ENCODE data around the gene C19orf85. TPM values are rescaled to one million over a fixed set of nuclear protein-coding genes. Genes with fewer than 3 reads are reported as not detected.

Gene C19orf85
- total RNA-seq, 1 donor from 2014 or later = not detected

- Histone ChIP-seq H3K4me3 (no peak overlapping the region), H3K27ac (peak overlapping the region; percentile 96), H3K9me3 (no peaks in the 10 kb centered on the region), H3K27me3 (no peaks in the 10 kb centered on the region), H3K4me1 (peaks cover 60% of the 10 kb centered on the region), H3K36me3 (no peaks in the 10 kb centered on the region)
- no peak for TF ChIP-seq POLR2A (IDR thresholded peaks at IDR 0.05)
- TF ChIP-seq, protein P1, sequence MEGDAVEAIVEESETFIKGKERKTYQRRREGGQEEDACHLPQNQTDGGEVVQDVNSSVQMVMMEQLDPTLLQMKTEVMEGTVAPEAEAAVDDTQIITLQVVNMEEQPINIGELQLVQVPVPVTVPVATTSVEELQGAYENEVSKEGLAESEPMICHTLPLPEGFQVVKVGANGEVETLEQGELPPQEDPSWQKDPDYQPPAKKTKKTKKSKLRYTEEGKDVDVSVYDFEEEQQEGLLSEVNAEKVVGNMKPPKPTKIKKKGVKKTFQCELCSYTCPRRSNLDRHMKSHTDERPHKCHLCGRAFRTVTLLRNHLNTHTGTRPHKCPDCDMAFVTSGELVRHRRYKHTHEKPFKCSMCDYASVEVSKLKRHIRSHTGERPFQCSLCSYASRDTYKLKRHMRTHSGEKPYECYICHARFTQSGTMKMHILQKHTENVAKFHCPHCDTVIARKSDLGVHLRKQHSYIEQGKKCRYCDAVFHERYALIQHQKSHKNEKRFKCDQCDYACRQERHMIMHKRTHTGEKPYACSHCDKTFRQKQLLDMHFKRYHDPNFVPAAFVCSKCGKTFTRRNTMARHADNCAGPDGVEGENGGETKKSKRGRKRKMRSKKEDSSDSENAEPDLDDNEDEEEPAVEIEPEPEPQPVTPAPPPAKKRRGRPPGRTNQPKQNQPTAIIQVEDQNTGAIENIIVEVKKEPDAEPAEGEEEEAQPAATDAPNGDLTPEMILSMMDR (IDR thresholded peaks at IDR 0.05) = no peak
- TF ChIP-seq POLR2AphosphoS5 (IDR thresholded peaks at IDR 0.05; ENCODE audit: insufficient read depth in 1 of 2, low read depth in 1 of 2) = no peak
- DNase-seq (ENCODE audit: extremely low spot score in 2 of 2) = no peak
- intact Hi-C loops (cut with DNase I) = no loop called here
Measured at GRCh38 chr19:55492362-55492944, 27.9 kb upstream of the C19orf85 start.

DNA sequence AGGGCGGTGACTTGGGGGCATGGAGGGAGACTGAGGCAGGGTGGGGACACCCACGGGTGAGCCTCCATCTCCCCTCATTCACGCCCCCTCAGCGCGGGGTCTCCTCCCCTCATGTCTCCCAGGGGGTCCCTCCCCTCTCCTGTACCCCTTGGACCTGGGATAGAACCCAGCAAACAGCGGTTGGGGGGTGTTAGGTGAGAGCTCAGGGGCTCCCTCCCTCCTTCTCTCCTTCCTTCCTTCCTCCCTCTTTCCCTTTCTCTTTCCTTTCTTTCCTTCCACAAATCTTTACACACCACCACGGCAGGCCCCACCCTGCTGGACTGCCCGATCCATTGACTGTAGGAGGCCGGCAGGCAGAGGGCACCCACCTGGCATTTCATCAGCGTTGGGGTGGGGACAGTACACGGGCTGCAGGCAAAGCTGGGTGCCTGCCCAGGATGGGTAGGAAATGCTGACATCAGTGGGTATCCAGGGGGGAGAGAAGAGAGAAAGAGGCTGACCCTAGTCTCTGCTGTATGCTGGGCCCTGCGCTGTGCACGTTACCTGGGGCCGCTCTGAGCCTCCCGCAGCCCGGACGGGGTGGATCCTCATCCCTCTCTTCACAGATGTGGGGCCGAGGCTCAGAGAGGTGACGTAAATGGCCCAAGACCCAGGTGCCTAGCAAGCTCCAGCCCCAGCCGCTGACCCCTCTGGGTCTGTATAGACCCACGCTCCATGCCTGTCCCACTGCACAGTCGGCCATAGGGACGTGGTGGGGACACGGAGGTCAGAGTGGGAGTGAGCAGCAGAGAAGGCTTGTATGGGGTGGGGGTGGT is 27.2 kb upstream of the C19orf85 start:
- intact Hi-C loops (cut with DNase I) = no loop called here
- no peak for DNase-seq (ENCODE audit: extremely low spot score in 2 of 2)
- Histone ChIP-seq H3K4me3 (no peak overlapping the region), H3K4me1 (peaks cover 67% of the 10 kb centered on the region), H3K36me3 (no peaks in the 10 kb centered on the region), H3K9me3 (no peaks in the 10 kb centered on the region), H3K27me3 (no peaks in the 10 kb centered on the region), H3K27ac (peak overlapping the region; percentile 95)
- peak in 1 of 2 donors; percentile 11 for TF ChIP-seq POLR2AphosphoS5 (IDR thresholded peaks at IDR 0.05; ENCODE audit: insufficient read depth in 1 of 2, low read depth in 1 of 2)
- TF ChIP-seq POLR2A (IDR thresholded peaks at IDR 0.05) = no peak

GRCh38 chr19:55490478-55491432 is 26.2 kb upstream of the C19orf85 start:
- DNase-seq (ENCODE audit: extremely low spot score in 2 of 2) = no peak
- TF ChIP-seq, protein P1 (IDR thresholded peaks at IDR 0.05) = no peak
- TF ChIP-seq POLR2A (IDR thresholded peaks at IDR 0.05) = no peak
- TF ChIP-seq POLR2AphosphoS5 (IDR thresholded peaks at IDR 0.05; ENCODE audit: insufficient read depth in 1 of 2, low read depth in 1 of 2) = no peak
- Histone ChIP-seq H3K27me3 (no peaks in the 10 kb centered on the region), H3K9me3 (no peaks in the 10 kb centered on the region), H3K36me3 (no peaks in the 10 kb centered on the region), H3K27ac (peak overlapping the region; percentile 95), H3K4me1 (peaks cover 76% of the 10 kb centered on the region), H3K4me3 (no peak overlapping the region)
- intact Hi-C loops (cut with DNase I) = no loop called here

DNA sequence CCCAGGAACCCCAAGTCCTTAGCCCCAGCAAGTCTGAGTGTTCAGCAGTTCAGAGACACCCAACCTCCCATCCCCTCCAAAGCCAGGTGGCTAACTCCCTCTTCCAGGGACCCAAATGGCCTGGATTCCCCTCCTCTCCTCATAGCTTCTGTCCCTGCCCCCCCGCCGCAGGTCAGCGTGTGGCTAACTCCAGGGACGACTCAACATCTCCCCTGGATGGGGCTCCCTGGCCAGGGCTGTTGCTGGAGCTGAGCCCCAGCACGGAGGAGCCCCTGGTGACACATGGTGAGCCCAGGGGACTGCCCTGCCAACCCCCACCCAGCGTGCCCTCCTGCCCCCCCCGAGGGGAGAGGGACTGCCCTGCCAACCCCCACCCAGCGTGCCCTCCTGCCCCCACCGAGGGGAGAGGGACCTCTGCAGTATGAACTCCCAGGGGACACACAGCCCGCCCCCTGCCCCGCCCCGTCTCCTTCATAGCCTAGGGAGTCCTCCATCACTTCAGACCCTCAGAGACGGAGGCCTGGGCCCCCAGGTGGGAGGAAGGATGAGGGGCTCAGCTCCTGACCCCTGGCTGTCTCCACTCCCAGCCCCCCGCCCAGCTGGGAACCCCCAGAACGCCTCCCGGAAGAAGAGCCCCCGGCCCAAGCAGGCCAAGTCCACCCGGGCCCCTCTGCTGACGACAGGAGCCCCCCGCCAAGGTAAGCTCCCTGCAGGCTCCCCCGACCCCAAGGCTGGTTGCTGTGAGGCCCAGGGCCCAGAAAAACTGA is 25.3 kb upstream of the C19orf85 start:
- Histone ChIP-seq H3K27me3 (no peaks in the 10 kb centered on the region), H3K9me3 (no peaks in the 10 kb centered on the region), H3K4me1 (peaks cover 79% of the 10 kb centered on the region), H3K27ac (peak overlapping the region; percentile 95), H3K4me3 (no peak overlapping the region), H3K36me3 (no peaks in the 10 kb centered on the region)
- no peak for DNase-seq (ENCODE audit: extremely low spot score in 2 of 2)
- no peak for TF ChIP-seq POLR2AphosphoS5 (IDR thresholded peaks at IDR 0.05; ENCODE audit: insufficient read depth in 1 of 2, low read depth in 1 of 2)
- TF ChIP-seq, protein P1 (IDR thresholded peaks at IDR 0.05) = no peak
- no peak for TF ChIP-seq POLR2A (IDR thresholded peaks at IDR 0.05)
- intact Hi-C loops (cut with DNase I) = no loop called here
